ENCODE measurements around the gene MYH10.

The MYH10 gene

GRCh38 chr17:8463099-8463498 is 167.4 kb downstream of the MYH10 start:
- ATAC-seq = no peak
- TF ChIP-seq, protein P1, sequence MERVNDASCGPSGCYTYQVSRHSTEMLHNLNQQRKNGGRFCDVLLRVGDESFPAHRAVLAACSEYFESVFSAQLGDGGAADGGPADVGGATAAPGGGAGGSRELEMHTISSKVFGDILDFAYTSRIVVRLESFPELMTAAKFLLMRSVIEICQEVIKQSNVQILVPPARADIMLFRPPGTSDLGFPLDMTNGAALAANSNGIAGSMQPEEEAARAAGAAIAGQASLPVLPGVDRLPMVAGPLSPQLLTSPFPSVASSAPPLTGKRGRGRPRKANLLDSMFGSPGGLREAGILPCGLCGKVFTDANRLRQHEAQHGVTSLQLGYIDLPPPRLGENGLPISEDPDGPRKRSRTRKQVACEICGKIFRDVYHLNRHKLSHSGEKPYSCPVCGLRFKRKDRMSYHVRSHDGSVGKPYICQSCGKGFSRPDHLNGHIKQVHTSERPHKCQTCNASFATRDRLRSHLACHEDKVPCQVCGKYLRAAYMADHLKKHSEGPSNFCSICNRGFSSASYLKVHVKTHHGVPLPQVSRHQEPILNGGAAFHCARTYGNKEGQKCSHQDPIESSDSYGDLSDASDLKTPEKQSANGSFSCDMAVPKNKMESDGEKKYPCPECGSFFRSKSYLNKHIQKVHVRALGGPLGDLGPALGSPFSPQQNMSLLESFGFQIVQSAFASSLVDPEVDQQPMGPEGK (CRISPR knock-in tag; IDR thresholded peaks at IDR 0.05; ENCODE audit: borderline replicate concordance) = no peak
- TF ChIP-seq ZC3H10 (CRISPR knock-in tag; IDR thresholded peaks at IDR 0.05) = no peak
- no peak for TF ChIP-seq GLIS3 (CRISPR knock-in tag; IDR thresholded peaks at IDR 0.05)
- TF ChIP-seq ESRRG (CRISPR knock-in tag; IDR thresholded peaks at IDR 0.05) = no peak
- no peak for TF ChIP-seq ARNTL (CRISPR knock-in tag; IDR thresholded peaks at IDR 0.05; ENCODE audit: borderline replicate concordance, low read depth)
- no peak for TF ChIP-seq CSDC2 (CRISPR knock-in tag; IDR thresholded peaks at IDR 0.05)
- TF ChIP-seq ZFP30 (CRISPR knock-in tag; IDR thresholded peaks at IDR 0.05) = no peak

GRCh38 chr17:8462564-8462963 is 168.0 kb downstream of the MYH10 start:
- TF ChIP-seq CSDC2 (CRISPR knock-in tag; IDR thresholded peaks at IDR 0.05) = no peak
- TF ChIP-seq CSRNP3 (CRISPR knock-in tag; IDR thresholded peaks at IDR 0.05) = no peak
- TF ChIP-seq ARNTL (CRISPR knock-in tag; IDR thresholded peaks at IDR 0.05; ENCODE audit: borderline replicate concordance, low read depth) = no peak
- no peak for TF ChIP-seq TCF4 (CRISPR knock-in tag; IDR thresholded peaks at IDR 0.05; ENCODE audit: borderline replicate concordance)
- TF ChIP-seq ZFP30 (CRISPR knock-in tag; IDR thresholded peaks at IDR 0.05) = no peak
- ATAC-seq = no peak

- TF ChIP-seq, protein P2, sequence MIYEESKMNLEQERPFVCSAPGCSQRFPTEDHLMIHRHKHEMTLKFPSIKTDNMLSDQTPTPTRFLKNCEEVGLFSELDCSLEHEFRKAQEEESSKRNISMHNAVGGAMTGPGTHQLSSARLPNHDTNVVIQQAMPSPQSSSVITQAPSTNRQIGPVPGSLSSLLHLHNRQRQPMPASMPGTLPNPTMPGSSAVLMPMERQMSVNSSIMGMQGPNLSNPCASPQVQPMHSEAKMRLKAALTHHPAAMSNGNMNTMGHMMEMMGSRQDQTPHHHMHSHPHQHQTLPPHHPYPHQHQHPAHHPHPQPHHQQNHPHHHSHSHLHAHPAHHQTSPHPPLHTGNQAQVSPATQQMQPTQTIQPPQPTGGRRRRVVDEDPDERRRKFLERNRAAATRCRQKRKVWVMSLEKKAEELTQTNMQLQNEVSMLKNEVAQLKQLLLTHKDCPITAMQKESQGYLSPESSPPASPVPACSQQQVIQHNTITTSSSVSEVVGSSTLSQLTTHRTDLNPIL (CRISPR knock-in tag; IDR thresholded peaks at IDR 0.05; ENCODE audit: low read depth) = no peak
- TF ChIP-seq TCF4 (CRISPR knock-in tag; IDR thresholded peaks at IDR 0.05; ENCODE audit: borderline replicate concordance) (no peak), ZNF8 (CRISPR knock-in tag; IDR thresholded peaks at IDR 0.05) (no peak)
- no peak for ATAC-seq
Observed at GRCh38 chr17:8459831-8460230, 170.7 kb downstream of the MYH10 start.

DNA sequence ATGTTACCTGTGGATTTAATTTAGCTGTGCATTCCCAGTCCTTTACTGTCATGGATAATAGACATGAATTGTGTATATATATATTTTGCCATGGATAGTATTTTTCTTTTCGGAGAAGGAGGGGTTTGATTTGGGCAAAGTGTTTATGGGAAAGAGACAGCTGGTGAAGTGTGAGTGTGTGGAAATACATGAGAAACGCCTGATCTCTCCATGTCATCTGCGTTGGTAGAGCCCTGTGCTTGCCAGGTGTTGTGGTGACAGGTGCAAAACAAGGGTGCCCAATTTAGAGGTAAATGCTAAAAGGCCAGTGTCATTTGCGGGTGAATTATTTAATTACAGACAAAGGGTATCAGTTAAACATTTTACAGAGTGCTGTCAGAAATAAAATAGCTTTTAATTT is 171.4 kb downstream of the MYH10 start:
- no peak for ATAC-seq
- TF ChIP-seq, protein P3, sequence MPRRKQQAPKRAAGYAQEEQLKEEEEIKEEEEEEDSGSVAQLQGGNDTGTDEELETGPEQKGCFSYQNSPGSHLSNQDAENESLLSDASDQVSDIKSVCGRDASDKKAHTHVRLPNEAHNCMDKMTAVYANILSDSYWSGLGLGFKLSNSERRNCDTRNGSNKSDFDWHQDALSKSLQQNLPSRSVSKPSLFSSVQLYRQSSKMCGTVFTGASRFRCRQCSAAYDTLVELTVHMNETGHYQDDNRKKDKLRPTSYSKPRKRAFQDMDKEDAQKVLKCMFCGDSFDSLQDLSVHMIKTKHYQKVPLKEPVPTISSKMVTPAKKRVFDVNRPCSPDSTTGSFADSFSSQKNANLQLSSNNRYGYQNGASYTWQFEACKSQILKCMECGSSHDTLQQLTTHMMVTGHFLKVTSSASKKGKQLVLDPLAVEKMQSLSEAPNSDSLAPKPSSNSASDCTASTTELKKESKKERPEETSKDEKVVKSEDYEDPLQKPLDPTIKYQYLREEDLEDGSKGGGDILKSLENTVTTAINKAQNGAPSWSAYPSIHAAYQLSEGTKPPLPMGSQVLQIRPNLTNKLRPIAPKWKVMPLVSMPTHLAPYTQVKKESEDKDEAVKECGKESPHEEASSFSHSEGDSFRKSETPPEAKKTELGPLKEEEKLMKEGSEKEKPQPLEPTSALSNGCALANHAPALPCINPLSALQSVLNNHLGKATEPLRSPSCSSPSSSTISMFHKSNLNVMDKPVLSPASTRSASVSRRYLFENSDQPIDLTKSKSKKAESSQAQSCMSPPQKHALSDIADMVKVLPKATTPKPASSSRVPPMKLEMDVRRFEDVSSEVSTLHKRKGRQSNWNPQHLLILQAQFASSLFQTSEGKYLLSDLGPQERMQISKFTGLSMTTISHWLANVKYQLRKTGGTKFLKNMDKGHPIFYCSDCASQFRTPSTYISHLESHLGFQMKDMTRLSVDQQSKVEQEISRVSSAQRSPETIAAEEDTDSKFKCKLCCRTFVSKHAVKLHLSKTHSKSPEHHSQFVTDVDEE (CRISPR knock-in tag; IDR thresholded peaks at IDR 0.05) = no peak
- no peak for TF ChIP-seq ARNTL (CRISPR knock-in tag; IDR thresholded peaks at IDR 0.05; ENCODE audit: borderline replicate concordance, low read depth)
- TF ChIP-seq SNAI2 (CRISPR knock-in tag; IDR thresholded peaks at IDR 0.05) = no peak
- TF ChIP-seq RARB (CRISPR knock-in tag; IDR thresholded peaks at IDR 0.05) = no peak
- TF ChIP-seq ZNF565 (CRISPR knock-in tag; conservative IDR thresholded peaks at IDR 0.05; ENCODE audit: low read depth) = no peak

DNA sequence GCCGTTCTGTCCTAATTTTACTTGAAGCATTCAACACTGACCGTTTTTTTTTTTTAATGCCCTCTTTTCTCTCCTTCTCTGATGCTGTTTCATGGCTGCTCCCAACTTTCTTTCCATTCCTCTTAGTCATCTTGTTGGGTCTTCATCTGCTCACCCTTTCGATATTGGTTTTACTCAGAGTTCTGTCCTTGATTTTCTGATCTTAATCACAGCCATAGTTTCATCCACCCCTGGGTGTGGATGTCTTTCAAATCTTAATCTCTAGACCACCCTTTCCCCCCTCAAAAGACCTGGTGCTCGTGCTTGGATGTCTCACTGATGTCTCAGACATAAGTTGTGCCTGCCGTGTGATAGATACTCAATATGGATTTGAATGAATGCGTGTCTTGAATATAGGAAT is 172.4 kb downstream of the MYH10 start:
- no peak for ATAC-seq

More for the DNA sequence above, 172.4 kb downstream of the MYH10 start:
- TF ChIP-seq CSDC2 (CRISPR knock-in tag; IDR thresholded peaks at IDR 0.05) (no peak), ARNTL (CRISPR knock-in tag; IDR thresholded peaks at IDR 0.05; ENCODE audit: borderline replicate concordance, low read depth) (no peak), CSRNP3 (CRISPR knock-in tag; IDR thresholded peaks at IDR 0.05) (no peak), PPARA (CRISPR knock-in tag; IDR thresholded peaks at IDR 0.05; ENCODE audit: borderline replicate concordance) (no peak), ISL1 (CRISPR knock-in tag; IDR thresholded peaks at IDR 0.05) (no peak), RARB (CRISPR knock-in tag; IDR thresholded peaks at IDR 0.05) (no peak), ZNF565 (CRISPR knock-in tag; conservative IDR thresholded peaks at IDR 0.05; ENCODE audit: low read depth) (no peak), ZC3H10 (CRISPR knock-in tag; IDR thresholded peaks at IDR 0.05) (no peak), ZFP30 (CRISPR knock-in tag; IDR thresholded peaks at IDR 0.05) (no peak), BACH2 (CRISPR knock-in tag; IDR thresholded peaks at IDR 0.05; ENCODE audit: borderline replicate concordance) (no peak), TCF4 (CRISPR knock-in tag; IDR thresholded peaks at IDR 0.05; ENCODE audit: borderline replicate concordance) (no peak)
- TF ChIP-seq, protein P1 (CRISPR knock-in tag; IDR thresholded peaks at IDR 0.05; ENCODE audit: borderline replicate concordance) = no peak
- TF ChIP-seq, protein P4, sequence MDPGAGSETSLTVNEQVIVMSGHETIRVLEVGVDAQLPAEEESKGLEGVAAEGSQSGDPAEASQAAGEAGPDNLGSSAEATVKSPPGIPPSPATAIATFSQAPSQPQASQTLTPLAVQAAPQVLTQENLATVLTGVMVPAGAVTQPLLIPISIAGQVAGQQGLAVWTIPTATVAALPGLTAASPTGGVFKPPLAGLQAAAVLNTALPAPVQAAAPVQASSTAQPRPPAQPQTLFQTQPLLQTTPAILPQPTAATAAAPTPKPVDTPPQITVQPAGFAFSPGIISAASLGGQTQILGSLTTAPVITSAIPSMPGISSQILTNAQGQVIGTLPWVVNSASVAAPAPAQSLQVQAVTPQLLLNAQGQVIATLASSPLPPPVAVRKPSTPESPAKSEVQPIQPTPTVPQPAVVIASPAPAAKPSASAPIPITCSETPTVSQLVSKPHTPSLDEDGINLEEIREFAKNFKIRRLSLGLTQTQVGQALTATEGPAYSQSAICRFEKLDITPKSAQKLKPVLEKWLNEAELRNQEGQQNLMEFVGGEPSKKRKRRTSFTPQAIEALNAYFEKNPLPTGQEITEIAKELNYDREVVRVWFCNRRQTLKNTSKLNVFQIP (CRISPR knock-in tag; IDR thresholded peaks at IDR 0.05; ENCODE audit: borderline replicate concordance, low read depth) = no peak
